ENCODE results near the gene GINS2. TPM values are rescaled to one million over a fixed set of nuclear protein-coding genes. Genes with fewer than 3 reads are reported as not detected.

The GINS2 gene
- total RNA-seq, 1 experiment from 2014 or later = 52.7 TPM

GRCh38 chr16:85668676-85669424 is 19.9 kb downstream of the GINS2 start:
- Histone ChIP-seq H2AK5ac (ENCODE audit: insufficient read length, low read length) (no peak overlapping the region), H2BK20ac (ENCODE audit: low read depth, low read length, poor library complexity, severe bottlenecking) (no peak overlapping the region), H3K27me3 (ENCODE audit: insufficient read depth, low read length) (no peaks in the 10 kb centered on the region), H2BK120ac (ENCODE audit: low read depth, low read length, poor library complexity, severe bottlenecking) (no peak overlapping the region), H3K27ac (ENCODE audit: insufficient read length, low read depth, low read length) (no peak overlapping the region), H4K5ac (ENCODE audit: insufficient read length, low read depth, low read length) (no peak overlapping the region), H3K18ac (ENCODE audit: insufficient read length, low read depth, low read length) (no peak overlapping the region), H3K4ac (ENCODE audit: low read depth, low read length) (no peak overlapping the region), H3K23ac (ENCODE audit: insufficient read length, low read depth, low read length) (no peak overlapping the region), H2AFZ (ENCODE audit: low read length) (no peak overlapping the region), H3K79me1 (ENCODE audit: insufficient read depth, low read depth, low read length, poor library complexity, severe bottlenecking) (no peaks in the 10 kb centered on the region), H2BK12ac (ENCODE audit: insufficient read length, low read depth, low read length) (no peak overlapping the region), H3K9ac (ENCODE audit: extremely low read depth, insufficient read length, low read length) (no peak overlapping the region), H2BK5ac (ENCODE audit: insufficient read length, low read length) (no peak overlapping the region), H3K4me1 (ENCODE audit: insufficient read depth, low read length) (no peaks in the 10 kb centered on the region), H3K4me2 (ENCODE audit: insufficient read depth, insufficient read length, low read length) (no peak overlapping the region), H3K23me2 (ENCODE audit: insufficient read length, low read depth, low read length, poor library complexity, severe bottlenecking) (no peaks in the 10 kb centered on the region), H4K20me1 (ENCODE audit: control insufficient read depth, insufficient read depth, insufficient read length) (peaks cover 2% of the 10 kb centered on the region), H3K9me3 (ENCODE audit: control insufficient read depth, low read depth, low read length) (no peaks in the 10 kb centered on the region), H2BK15ac (ENCODE audit: low read depth, low read length) (no peak overlapping the region), H4K91ac (ENCODE audit: insufficient read length, low read depth, low read length) (no peak overlapping the region), H3T11ph (ENCODE audit: low read length) (no peak overlapping the region), H3K56ac (ENCODE audit: insufficient read length, low read depth, low read length) (no peak overlapping the region), H4K8ac (replicated peaks; ENCODE audit: insufficient read length, low read depth, low read length) (no peak overlapping the region), H3K14ac (ENCODE audit: insufficient read depth, low read length) (no peak overlapping the region), H3K79me2 (ENCODE audit: insufficient read depth, low read length) (no peaks in the 10 kb centered on the region)
- Mint-ChIP-seq H3K27ac (peak overlapping the region in 1 of 3 experiments; percentile 89; a peak in 1 of 7 replicates), H3K4me1 (no peaks in the 10 kb centered on the region), H3K9me3 (no peaks in the 10 kb centered on the region), H3K36me3 (ENCODE audit: insufficient read depth in 1 of 3, low read depth in 3 of 3) (peaks cover 52 to 98% (median 96%) of the 10 kb centered on the region in 3 experiments; a peak in 6 of 7 replicates), H3K4me3 (no peak overlapping the region), H3K27me3 (ENCODE audit: low read depth) (no peaks in the 10 kb centered on the region; the same call in none of the 2 replicates)
- DNase-seq = no peak
- no CpG with 5 or more reads among the region's 10 CpGs for WGBS (ENCODE audit: extremely low coverage, insufficient read length, low lambda C conversion rate)
- TF ChIP-seq CTCF (conservative IDR thresholded peaks at IDR 0.05) = no peak
